ENCODE data around the gene IL1RAP.

IL1RAP gene

DNA sequence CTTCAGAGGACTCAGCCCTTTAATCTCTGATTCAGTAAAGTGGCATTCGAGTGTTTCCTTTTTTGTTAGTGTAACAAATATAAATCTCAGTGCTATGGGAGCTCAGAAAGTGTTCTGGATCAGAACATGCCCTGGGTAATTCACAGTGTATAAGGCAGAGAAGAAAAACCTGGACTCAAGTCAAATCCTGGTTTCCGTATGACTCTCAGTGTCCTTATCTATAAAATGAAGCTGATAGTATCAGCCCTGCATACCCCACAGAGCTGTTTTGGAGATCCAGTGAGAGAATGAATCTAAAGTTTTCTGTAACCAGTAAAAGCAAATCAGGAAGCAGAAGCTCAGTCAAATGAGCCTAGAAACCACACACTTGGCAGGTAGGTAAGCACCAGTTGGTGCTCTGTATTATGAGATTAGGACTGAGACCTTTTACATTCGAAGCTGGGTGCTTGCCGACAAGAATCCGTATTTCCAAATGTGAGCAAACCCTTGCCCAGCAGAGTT, 67.2 kb downstream of the IL1RAP start:
- DNase-seq = no peak

GRCh38 chr3:190582667-190583066, 68.8 kb downstream of the IL1RAP start:
- DNase-seq = no peak

DNA sequence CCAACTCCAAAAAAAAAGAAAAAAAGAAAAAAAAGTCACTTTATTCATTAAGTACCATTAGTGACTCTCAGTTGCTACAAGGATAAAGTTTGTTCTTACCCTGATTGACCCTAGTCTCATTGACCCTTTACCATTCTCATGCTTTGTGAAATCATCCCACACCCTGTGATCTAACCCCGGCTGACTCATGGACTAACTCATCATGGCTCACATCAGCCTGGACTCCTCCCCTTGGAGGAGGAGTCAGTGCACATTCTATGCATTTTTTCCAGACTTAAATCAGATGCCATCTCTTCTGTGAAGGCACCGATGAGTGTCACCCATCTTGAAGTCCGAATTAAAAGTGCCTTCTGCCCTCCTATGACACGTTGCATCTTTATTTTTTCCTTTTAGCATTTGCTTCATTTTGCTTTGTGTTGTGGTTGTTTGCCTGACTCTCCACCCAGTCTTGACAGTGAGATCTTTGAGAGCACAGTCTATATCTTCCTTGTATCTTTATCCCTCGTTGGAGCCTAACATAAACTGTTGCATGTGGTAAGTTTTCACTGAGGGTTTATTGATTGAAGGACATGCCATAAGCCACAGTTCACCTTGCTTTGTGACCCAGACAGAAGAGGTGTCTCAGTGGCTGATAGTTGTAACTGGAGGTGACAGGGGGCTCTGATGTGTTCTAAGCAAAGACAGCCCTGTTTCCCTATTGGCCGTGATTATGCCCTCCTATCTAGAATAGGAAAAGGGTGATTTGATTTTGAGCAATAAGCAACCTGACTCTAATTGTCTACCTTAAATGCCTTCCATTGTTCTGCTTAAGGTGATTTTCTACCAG, 72.1 kb downstream of the IL1RAP start:
- DNase-seq = peak; percentile 14 to 60

GRCh38 chr3:190586631-190587011, 72.7 kb downstream of the IL1RAP start:
- DNase-seq = peak in 1 of 2 donors; percentile 23

GRCh38 chr3:190588570-190588969, 74.7 kb downstream of the IL1RAP start:
- DNase-seq = no peak

DNA sequence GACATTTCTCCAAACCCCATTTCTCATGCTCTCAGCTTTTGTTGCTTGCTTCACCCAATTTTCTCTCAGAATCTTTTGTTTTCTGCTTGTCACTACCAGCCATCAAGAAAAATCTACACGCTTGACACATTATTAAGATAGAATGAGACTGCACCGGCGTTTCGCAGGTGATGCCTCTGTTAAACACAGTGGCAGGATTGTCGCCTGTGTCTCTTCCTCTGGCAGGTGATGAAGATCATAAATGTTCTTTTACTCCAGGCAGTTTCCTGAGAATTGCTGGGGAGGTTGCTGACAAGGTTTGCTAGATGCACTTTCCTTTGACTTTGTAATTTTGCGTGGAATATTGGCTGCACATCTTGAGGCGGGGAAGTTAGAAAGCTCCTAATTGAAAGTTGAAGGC, 75.4 kb downstream of the IL1RAP start:
- no peak for DNase-seq

DNA sequence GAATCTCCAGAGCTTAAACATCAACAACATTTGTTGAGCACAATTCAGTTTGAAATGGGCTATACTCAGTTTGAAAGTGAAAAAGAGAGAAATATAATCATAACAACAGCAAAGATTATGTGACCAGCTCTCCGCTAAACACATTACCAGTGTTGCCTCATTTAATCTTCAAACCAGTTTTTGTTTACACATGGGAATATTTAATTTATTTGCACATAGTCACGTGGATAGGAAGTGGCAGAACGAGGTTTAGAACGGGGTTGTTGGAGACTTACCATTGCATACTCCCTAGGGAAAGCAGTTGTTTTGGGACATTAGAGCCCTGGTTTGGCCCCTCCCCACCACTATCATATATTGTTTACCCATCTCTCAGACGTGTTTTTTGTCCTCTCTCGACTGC, 77.2 kb downstream of the IL1RAP start:
- no peak for DNase-seq

- no peak for DNase-seq
Measured at GRCh38 chr3:190593075-190593474, 79.2 kb downstream of the IL1RAP start.

- DNase-seq = no peak
Measured at GRCh38 chr3:190594171-190594570, 80.3 kb downstream of the IL1RAP start.

DNA sequence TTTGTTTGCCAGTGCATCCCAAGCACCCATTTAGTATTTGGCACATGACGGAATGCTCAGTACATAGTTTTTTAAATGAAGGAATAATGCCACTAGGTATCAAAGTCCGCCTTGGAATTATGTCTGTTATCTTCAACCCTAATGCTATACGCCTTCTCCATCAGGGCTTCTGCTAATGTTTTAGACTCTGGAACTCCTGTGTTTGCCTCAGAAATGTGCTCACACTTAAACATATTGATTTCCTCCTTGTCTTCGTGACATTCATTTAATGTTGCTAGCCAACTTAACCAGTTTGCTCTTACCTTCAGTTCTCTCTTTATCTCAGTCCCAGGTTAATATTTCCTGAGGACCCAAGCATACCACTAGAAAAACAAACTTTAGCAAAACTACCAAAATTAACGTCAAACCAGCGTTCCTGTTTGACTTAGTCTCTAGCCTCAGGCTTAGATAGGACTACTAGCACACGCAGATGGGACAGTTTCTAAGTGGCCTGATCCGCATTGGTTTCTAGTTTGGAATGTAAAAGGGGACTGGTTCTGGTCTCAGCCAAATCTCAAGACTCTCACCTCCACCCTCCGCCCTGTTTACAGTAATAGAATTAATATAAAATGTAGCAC, 81.4 kb downstream of the IL1RAP start:
- no peak for DNase-seq

DNA sequence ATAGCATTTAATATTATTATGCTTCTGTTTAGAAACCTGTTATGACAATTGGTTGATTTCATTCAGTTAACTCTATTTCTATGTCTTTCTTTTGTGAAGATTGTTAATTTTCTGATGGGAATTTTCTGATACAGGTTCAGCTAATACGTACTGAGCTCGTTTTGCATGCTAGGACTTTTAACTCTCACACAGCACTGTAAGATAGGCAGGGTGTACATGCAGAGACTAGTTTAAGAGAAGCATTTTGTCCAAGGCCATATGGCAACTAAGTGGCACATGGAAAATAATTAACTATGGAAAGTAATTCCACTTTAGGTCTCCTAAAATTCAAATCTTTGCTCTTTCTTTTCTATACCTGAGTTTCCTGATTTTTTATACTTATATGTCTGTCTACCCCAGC, 81.9 kb downstream of the IL1RAP start:
- no peak for DNase-seq

DNA sequence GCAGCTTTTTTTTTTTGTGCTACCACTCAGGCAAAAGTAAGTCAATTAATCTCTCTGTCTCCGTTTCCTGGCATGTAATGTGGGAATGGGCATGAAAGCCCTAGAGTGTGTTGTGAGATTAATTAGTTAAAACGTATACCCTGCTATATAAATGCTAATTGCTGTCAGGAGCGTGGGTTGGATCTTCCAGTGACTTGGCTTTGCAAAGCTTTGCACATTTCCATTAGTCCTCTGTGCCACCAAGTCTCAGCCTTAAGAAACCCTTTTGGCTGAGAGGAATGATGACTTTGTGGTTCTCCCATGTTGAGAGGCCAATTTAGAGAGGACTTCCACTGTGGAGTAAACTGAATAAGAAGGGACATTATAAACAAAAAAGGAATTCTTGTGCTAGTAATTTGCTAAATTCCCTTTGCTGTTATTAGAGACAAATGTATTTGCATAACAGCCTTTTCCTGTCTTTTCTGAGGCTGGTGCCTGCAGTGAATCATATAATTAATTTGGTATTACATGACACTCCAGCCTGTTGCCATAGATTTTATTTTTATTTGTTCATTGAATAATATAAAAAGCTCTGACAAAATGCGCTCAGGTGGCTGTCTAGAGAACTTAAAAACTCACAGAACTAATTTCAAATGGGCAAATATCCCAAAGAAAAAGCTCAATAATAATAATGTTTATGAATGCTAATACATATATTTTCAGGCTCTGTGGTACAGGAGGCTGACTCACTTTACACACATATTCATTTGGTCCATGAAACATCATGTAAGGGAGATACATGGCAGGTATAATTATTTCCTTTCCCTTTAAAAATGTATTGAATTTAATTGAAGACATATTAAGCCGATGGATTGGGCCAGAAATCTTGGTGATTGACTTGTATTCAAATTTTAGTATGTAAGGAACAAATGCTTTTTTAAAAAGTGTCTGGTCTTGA, 82.7 kb downstream of the IL1RAP start:
- no peak for DNase-seq

- no peak for DNase-seq
Measured at GRCh38 chr3:190597291-190597690, 83.4 kb downstream of the IL1RAP start.

GRCh38 chr3:190601622-190602021, 87.7 kb downstream of the IL1RAP start:
- no peak for DNase-seq

GRCh38 chr3:190605385-190605784, 91.5 kb downstream of the IL1RAP start:
- DNase-seq = no peak

DNA sequence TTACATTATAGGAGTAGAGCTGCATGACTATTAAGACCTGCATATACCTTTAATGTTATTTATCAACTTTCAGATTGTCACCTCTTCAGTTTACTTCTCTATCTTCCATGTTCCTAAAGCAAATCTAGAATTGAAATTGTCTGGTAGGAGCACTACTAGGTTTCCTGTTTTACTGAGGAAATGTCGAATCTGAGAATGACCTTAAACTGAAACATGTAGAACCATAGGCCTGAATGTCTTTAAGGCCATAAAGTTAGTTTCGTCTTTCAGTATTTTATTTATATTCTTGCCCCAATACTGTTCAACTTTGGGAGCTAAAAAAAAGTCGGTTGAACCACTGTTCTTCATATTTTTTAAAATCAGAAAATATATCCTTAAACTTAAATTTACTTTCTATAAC, 92.7 kb downstream of the IL1RAP start:
- no peak for DNase-seq

DNA sequence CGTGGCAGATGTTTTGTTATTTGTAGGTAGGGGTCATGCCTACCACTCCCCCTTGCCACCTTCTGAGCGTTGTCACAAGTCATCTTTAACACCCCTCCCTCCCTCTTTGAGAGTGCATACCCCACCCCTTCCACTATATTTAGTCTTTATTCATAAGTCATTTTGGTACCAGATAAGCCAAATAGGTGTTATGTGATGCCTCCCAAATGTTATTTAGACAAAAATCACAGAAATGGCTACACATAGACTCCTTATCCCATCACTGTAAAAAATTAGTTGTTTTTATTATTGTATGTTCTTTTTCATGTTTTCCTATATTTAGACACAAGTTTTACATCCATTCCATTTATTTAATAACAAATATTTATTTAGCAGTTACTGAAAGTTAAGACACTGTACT, 93.1 kb downstream of the IL1RAP start:
- DNase-seq = no peak

DNA sequence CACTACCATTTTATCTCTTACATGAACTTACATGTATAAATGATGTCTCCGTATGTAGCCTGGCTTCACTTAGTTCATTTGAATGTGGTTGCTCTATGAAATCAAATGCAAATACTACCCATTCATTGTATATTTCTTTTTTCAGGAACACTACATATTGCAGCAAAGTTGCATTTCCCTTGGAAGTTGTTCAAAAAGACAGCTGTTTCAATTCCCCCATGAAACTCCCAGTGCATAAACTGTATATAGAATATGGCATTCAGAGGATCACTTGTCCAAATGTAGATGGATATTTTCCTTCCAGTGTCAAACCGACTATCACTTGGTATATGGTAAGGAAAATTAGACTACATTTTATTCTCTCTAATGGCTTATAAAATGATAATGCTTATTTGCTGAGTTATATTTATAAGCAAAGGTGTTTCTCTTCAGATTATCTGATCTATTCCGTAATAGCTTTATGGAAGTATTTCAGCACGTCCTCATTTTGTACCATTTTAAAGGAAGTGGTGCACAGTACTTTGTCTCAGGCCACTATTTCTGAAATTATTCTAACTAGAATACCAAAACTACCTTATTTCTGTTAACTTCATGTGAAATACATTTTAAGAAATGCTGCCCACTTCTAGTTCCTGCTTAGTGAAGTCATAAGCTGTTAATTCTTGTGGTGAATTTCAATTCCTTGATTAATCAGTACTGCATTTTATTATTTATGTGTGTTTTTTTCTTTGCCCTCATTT, 95.1 kb downstream of the IL1RAP start:
- no peak for DNase-seq

- no peak for DNase-seq
Measured at GRCh38 chr3:190614226-190615059, 100.6 kb downstream of the IL1RAP start.

DNA sequence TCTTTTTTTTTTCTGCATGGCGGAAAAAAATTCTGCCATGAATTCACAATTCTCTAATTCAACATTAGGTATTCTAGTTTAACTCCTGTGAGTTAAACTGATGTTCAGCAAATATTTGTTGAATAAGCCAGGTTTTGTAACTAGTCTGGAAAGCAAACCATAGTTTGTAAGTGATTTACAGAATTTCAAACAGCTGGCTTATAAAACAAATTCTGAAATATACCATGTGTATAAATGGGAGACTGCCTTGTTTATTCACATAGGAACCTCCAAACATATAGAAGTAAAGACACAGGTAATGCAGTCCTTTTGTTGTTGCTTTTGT, 101.1 kb downstream of the IL1RAP start:
- DNase-seq = no peak

- DNase-seq = no peak
Measured at GRCh38 chr3:190615607-190616006, 101.7 kb downstream of the IL1RAP start.

DNA sequence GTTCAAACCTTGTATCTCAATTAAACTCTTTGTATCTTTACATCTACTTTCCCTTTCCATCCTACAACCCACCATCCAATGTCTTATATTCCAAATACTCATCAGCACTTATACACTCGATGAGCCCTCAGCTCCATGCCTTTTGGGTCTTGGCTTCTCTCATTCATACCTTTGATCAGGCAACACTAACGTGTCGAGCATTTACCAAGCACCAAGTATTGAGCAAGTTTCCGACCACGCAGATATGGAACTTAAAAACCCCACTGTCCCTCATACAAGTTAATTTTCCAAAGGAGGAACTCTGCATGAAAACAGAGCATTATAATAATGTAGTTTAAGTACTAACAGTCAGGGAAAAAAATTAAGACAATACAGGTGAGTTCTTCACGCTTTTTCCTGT, 102.8 kb downstream of the IL1RAP start:
- DNase-seq = no peak

Measured in CD4-positive, alpha-beta T cell treated with Interleukin-1 beta for 1 hour (primary cell).